Prostate gland (tissue), 2 donors: ENCODE measurements around the gene KIF5C. TPM values are rescaled to one million over a fixed set of nuclear protein-coding genes. Genes with fewer than 3 reads are reported as not detected.

Experiments used
- DNase-seq: peaks from one replicate; pipeline ENCODE4 v3.0.0-alpha.2; 2019; ENCODE audit warnings: low spot score
- H3K27ac ChIP-seq, 2 donors: fragments of 200-600 bp; sonication (generic); 2 replicates each; pipeline ENCODE4 v1.5.1; 2017 to 2019
- H3K27me3 ChIP-seq: fragments of 200-600 bp; sonication (generic); replicated peaks from 2 replicates; pipeline ENCODE4 v1.5.1; 2019; ENCODE audit not compliant: insufficient read depth
- H3K36me3 ChIP-seq, 2 donors: fragments of 200-600 bp; sonication (generic); 1 replicate in 1 of 2; 2 replicates in 1 of 2; pipeline versions ENCODE4 v1.5.1 to v1.8.1; 2017 to 2019
- H3K4me1 ChIP-seq: fragments of 200-600 bp; sonication (generic); replicated peaks from 2 replicates; pipeline ENCODE4 v1.5.1; 2019
- H3K4me3 ChIP-seq, 2 donors: fragments of 200-600 bp; sonication (generic); 2 replicates each; pipeline ENCODE4 v1.5.1; 2017 to 2019
- H3K9me3 ChIP-seq: fragments of 200-600 bp; sonication (generic); 2 replicates; pipeline ENCODE4 v1.5.1; 2017
- POLR2A ChIP-seq: fragments of 450-650 bp; IDR thresholded peaks from one replicate; pipeline ENCODE4 v1.6.1; 2016; ENCODE audit warnings: antibody characterized with exemption, mild to moderate bottlenecking
- POLR2AphosphoS5 ChIP-seq: sonication (generic); formaldehyde crosslinking; IDR thresholded peaks from one replicate; pipeline ENCODE4 v1.6.1; 2017; ENCODE audit warnings: antibody characterized with exemption
- WGBS: methylation state at CpG from one replicate; pipeline ENCODE4 v1.1.5; 2018; 5-methylcytosine and 5-hydroxymethylcytosine counted together
- intact Hi-C: fragments of 100-400 bp; cut with DNase I; formaldehyde crosslinking; loops from one replicate; pipeline ENCODE4 v1.14.2; 2022
- total RNA-seq, 2 donors: library from RNA; depleted of rRNA; stranded (reverse); fragments of >200 nt; gene quantifications; one replicate each; pipeline ENCODE4 v1.1.0, GENCODE V29; 2016
- TF ChIP-seq, protein P1 (sequence below), 4 experiments: fragments of 200-600 bp in 2 of 4; fragments of 450-650 bp in 2 of 4; sonication (generic) in 2 of 4; IDR thresholded peaks; 1 replicate in 3 of 4; 2 replicates in 1 of 4; pipeline ENCODE4 v1.5.1; 2016 to 2019; ENCODE audit warnings: antibody characterized with exemption in 4 of 4, mild to moderate bottlenecking in 2 of 4, moderate library complexity in 2 of 4

Gene KIF5C
- total RNA-seq, 2 donors from 2014 or later = 84.3 to 123 TPM

DNA sequence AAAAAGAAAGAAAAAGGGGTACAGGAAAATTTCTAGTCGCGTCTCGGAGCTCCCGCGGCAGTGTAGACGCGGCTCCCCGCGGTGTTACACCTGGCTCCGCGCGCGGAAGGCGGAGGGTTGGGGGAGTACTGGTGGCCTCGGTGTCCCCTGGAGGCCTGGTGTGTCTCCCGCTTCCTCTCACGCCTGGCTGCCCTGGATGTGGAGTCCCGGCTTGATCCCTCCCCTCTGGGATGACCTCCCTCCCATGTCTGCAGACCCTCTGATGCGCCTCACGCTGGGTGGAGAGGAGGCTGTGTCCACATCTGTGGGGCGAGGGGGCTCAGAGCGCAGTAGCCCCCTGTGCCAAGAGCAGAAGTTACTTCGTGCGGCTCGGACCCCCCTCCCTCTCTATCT, 1.2 kb downstream of the KIF5C start:
- no peak for DNase-seq
- Histone ChIP-seq H3K27ac (peak overlapping the region; percentile 86 to 93), H3K4me3 (peak overlapping the region; percentile 58 to 74), H3K9me3 (no peaks in the 10 kb centered on the region), H3K36me3 (no peaks in the 10 kb centered on the region), H3K4me1 (no peaks in the 10 kb centered on the region), H3K27me3 (no peaks in the 10 kb centered on the region)
- intact Hi-C loops = loop anchor here (10.0 kb wide), 1 partner anchor 231 kb away; the partner anchor contains the start of gene EPC2
- WGBS = 3% methylated on average over 25 of the region's 25 CpGs
- TF ChIP-seq POLR2AphosphoS5 (no peak), POLR2A (no peak)
- TF ChIP-seq, protein P1, sequence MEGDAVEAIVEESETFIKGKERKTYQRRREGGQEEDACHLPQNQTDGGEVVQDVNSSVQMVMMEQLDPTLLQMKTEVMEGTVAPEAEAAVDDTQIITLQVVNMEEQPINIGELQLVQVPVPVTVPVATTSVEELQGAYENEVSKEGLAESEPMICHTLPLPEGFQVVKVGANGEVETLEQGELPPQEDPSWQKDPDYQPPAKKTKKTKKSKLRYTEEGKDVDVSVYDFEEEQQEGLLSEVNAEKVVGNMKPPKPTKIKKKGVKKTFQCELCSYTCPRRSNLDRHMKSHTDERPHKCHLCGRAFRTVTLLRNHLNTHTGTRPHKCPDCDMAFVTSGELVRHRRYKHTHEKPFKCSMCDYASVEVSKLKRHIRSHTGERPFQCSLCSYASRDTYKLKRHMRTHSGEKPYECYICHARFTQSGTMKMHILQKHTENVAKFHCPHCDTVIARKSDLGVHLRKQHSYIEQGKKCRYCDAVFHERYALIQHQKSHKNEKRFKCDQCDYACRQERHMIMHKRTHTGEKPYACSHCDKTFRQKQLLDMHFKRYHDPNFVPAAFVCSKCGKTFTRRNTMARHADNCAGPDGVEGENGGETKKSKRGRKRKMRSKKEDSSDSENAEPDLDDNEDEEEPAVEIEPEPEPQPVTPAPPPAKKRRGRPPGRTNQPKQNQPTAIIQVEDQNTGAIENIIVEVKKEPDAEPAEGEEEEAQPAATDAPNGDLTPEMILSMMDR (IDR thresholded peaks at IDR 0.05) = no peak

GRCh38 chr2:148876595-148877402, 1.8 kb downstream of the KIF5C start:
- intact Hi-C loops = loop anchor here (10.0 kb wide), 1 partner anchor 232 kb away; the partner anchor contains the start of gene EPC2
- Histone ChIP-seq H3K4me1 (no peaks in the 10 kb centered on the region), H3K27me3 (no peaks in the 10 kb centered on the region), H3K36me3 (no peaks in the 10 kb centered on the region), H3K27ac (peak overlapping the region; percentile 86 to 93), H3K9me3 (no peaks in the 10 kb centered on the region), H3K4me3 (peak overlapping the region; percentile 58 to 74)
- WGBS = 7% methylated on average over 34 of the region's 34 CpGs
- peak; percentile 78 for DNase-seq
- TF ChIP-seq, protein P1 (IDR thresholded peaks at IDR 0.05) = peak in 1 of 4 experiments; percentile 23
- TF ChIP-seq POLR2A = no peak
- peak; percentile 63 for TF ChIP-seq POLR2AphosphoS5

GRCh38 chr2:148877403-148877740, 2.3 kb downstream of the KIF5C start:
- intact Hi-C loops = loop anchor here (10.0 kb wide), 1 partner anchor 233 kb away; the partner anchor contains the start of gene EPC2
- no peaks in the 10 kb centered on the region for H3K4me1 ChIP-seq
- no peaks in the 10 kb centered on the region for H3K27me3 ChIP-seq
- peak overlapping the region; percentile 86 to 93 for H3K27ac ChIP-seq
- H3K36me3 ChIP-seq = no peaks in the 10 kb centered on the region
- peak; percentile 91 for DNase-seq
- 13% methylated on average over 1 of the region's 1 CpG for WGBS
- H3K4me3 ChIP-seq = peak overlapping the region; percentile 58 to 74
- TF ChIP-seq POLR2AphosphoS5 (peak; percentile 87), POLR2A (no peak)
- no peaks in the 10 kb centered on the region for H3K9me3 ChIP-seq

GRCh38 chr2:148880636-148881035, 5.6 kb downstream of the KIF5C start:
- no peaks in the 10 kb centered on the region for H3K36me3 ChIP-seq
- H3K27me3 ChIP-seq = no peaks in the 10 kb centered on the region
- H3K9me3 ChIP-seq = no peaks in the 10 kb centered on the region
- H3K27ac ChIP-seq = no peak overlapping the region
- intact Hi-C loops = no loop called here
- no peaks in the 10 kb centered on the region for H3K4me1 ChIP-seq
- TF ChIP-seq POLR2A (no peak), POLR2AphosphoS5 (no peak)
- TF ChIP-seq, protein P1 (IDR thresholded peaks at IDR 0.05) = no peak
- 93% methylated on average over 2 of the region's 2 CpGs for WGBS
- no peak for DNase-seq
- H3K4me3 ChIP-seq = no peak overlapping the region

GRCh38 chr2:148882051-148882450, 7.0 kb downstream of the KIF5C start:
- Histone ChIP-seq H3K27ac (no peak overlapping the region), H3K36me3 (no peaks in the 10 kb centered on the region), H3K9me3 (no peaks in the 10 kb centered on the region), H3K4me1 (no peaks in the 10 kb centered on the region), H3K27me3 (no peaks in the 10 kb centered on the region), H3K4me3 (no peak overlapping the region)
- intact Hi-C loops = no loop called here
- TF ChIP-seq, protein P1 (IDR thresholded peaks at IDR 0.05) = no peak
- no peak for TF ChIP-seq POLR2AphosphoS5
- TF ChIP-seq POLR2A = no peak
- 82% methylated on average over 9 of the region's 9 CpGs for WGBS
- DNase-seq = no peak
